GM19372 (cell line): ENCODE results near the gene EIF3L.
"Not testable (repeated sequence)": the region's sequence is repeated elsewhere in the genome, so short reads cannot be mapped to it uniquely, and the experiment has no call there.

Source experiments
- ATAC-seq: cut with Tn5 transposase; IDR thresholded peaks from one replicate; pipeline ENCODE4 v1.9.1; 2021; ENCODE audit warnings: mild to moderate bottlenecking, low read depth, moderate library complexity; ENCODE audit not compliant: unreplicated experiment

EIF3L gene

GRCh38 chr22:37849089-37849751 lies at the start of gene EIF3L:
EIF3L (plus strand) TSS chr22:37849419; CDS start chr22:37849450, 31 bp downstream.
- ATAC-seq = peak; percentile 48

GRCh38 chr22:37799979-37800378 lies 49.2 kb upstream of the EIF3L start:
- not testable (repeated sequence) for ATAC-seq

GRCh38 chr22:37801946-37802309 lies 47.3 kb upstream of the EIF3L start:
- ATAC-seq = no peak

- no peak for ATAC-seq
These were observed 46.7 kb upstream of the EIF3L start for GRCh38 chr22:37802310-37803194.

GRCh38 chr22:37803195-37803638 lies 46.0 kb upstream of the EIF3L start:
- no peak for ATAC-seq

- ATAC-seq = no peak
These were observed 45.4 kb upstream of the EIF3L start for GRCh38 chr22:37803639-37804351.

- no peak for ATAC-seq
These were observed 44.8 kb upstream of the EIF3L start for GRCh38 chr22:37804352-37804880.

GRCh38 chr22:37804881-37805809 lies 44.1 kb upstream of the EIF3L start:
- ATAC-seq = no peak

GRCh38 chr22:37805810-37806277 lies 43.4 kb upstream of the EIF3L start:
- ATAC-seq = no peak

GRCh38 chr22:37806409-37807333 lies 42.5 kb upstream of the EIF3L start:
- no peak for ATAC-seq

GRCh38 chr22:37807410-37808293 lies 41.6 kb upstream of the EIF3L start, which contains the start of gene GCAT:
GCAT (plus strand) TSS chr22:37807934; CDS start chr22:37807968, 34 bp downstream.
- peak; percentile 86 for ATAC-seq

GRCh38 chr22:37808294-37808657 lies 40.9 kb upstream of the EIF3L start:
- ATAC-seq = no peak

GRCh38 chr22:37809672-37810333 lies 39.4 kb upstream of the EIF3L start:
- ATAC-seq = no peak

- no peak for ATAC-seq
These were observed 37.4 kb upstream of the EIF3L start for GRCh38 chr22:37811867-37812266.

GRCh38 chr22:37812869-37813678 lies 36.1 kb upstream of the EIF3L start:
- no peak for ATAC-seq

- no peak for ATAC-seq
These were observed 33.6 kb upstream of the EIF3L start for GRCh38 chr22:37815593-37815992.
